GM12892 (cell line): Measurements from ENCODE around the gene HYAL1.
"Not testable (repeated sequence)": the region's sequence is repeated elsewhere in the genome, so short reads cannot be mapped to it uniquely, and the experiment has no call there.

ENCODE experiments used
- DNase-seq: peaks from one replicate; pipeline ENCODE4 v3.0.0; 2011; ENCODE audit not compliant: insufficient read length
- FAIRE-seq: peaks from 2 replicates; lab custom pipeline; 2011; peaks lifted over from hg19 to GRCh38; lab: Jason Lieb, UNC
- POLR2A ChIP-seq: IDR thresholded peaks from 2 replicates; pipeline ENCODE4 v1.6.1; 2011; ENCODE audit warnings: low read depth, low read length, control low read depth
- POLR2AphosphoS5 ChIP-seq: IDR thresholded peaks from 2 replicates; pipeline ENCODE4 v1.6.1; 2011; ENCODE audit warnings: low read depth, low read length, control low read depth
- TAF1 ChIP-seq: IDR thresholded peaks from 2 replicates; pipeline ENCODE4 v1.6.1; 2011; ENCODE audit warnings: low read depth, mild to moderate bottlenecking, control low read depth, low read length, borderline replicate concordance

HYAL1 gene

DNA sequence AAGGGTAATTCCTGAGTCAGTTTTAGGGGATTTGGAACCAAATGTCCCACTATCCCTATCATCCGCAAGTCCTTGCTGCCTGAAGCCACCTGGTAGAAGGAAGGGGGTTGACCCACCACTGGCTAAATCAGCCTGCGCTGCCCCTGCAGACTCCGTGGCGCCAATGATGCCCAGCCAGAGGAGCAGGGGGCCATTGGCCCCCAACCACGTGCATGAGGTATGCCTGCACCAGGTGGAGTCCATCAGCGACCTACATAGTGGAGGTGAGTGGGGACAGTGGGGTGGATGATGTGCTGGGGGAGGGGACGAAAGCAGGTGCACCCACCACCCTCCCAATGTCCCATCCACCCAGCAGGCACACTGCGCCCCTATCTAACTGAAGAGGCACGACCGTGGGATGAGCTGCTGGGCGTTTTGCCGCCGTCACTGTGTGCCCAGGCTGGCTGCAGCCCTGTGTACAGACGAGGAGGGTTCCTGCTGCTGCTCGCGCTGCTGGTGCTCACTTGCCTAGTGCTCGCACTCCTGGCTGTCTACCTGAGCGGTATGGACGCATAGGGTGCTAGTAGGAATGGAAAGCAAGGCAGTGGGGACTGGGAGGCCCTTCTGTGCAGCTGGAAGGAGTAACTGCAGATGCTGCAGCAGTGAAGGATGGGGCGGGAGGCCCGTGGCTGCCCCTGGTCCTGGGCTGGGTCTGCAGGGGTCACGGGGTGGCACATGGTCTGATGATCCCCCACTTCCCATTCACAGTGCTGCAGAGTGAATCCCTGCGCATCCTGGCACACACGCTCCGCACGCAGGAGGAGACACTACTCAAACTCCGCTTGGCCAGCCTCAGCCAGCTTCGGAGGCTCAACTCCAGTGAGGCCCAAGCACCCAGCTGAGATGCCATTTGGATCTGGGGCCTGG, 16.8 kb downstream of the HYAL1 start:
- DNase-seq, result no peak
- TF ChIP-seq POLR2AphosphoS5 (0 out of 2 replicates have a peak, but pooled peaks have one; percentile 36), POLR2A (no peak)
- no peak for FAIRE-seq

DNA sequence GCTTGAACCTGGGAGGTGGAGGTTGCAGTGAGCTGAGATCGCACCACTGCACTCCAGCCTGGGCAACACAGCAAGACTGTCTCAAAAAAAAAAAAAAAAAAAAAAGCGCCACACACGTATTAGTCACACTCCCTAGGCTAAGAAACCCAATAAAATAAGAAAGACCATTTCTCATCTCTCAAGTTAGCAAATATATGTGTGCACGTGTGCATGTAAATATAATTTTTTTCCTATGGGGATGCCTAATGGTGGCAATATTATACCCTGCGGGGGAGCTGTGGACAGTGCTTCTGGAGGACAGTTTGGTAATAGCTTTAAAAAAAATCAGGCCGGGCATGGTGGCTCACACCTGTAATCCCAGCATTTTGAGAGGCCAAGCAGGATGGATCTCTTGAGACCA, 19.3 kb downstream of the HYAL1 start:
- not testable (repeated sequence) for DNase-seq, FAIRE-seq

- TF ChIP-seq TAF1, result no peak
- TF ChIP-seq POLR2AphosphoS5, result no peak
- no peak for TF ChIP-seq POLR2A
- DNase-seq (no peak), FAIRE-seq (no peak)
Observed at GRCh38 chr3:50279255-50280016, 23.9 kb downstream of the HYAL1 start.

GRCh38 chr3:50278880-50279224, 24.5 kb downstream of the HYAL1 start, which contains the start of gene LSMEM2:
Gene LSMEM2 (plus strand): TSS chr3:50279087. CDS start chr3:50279114, 27 bp downstream.
- DNase-seq (no peak), FAIRE-seq (no peak)
- TF ChIP-seq TAF1 (no peak), POLR2AphosphoS5 (no peak)

DNA sequence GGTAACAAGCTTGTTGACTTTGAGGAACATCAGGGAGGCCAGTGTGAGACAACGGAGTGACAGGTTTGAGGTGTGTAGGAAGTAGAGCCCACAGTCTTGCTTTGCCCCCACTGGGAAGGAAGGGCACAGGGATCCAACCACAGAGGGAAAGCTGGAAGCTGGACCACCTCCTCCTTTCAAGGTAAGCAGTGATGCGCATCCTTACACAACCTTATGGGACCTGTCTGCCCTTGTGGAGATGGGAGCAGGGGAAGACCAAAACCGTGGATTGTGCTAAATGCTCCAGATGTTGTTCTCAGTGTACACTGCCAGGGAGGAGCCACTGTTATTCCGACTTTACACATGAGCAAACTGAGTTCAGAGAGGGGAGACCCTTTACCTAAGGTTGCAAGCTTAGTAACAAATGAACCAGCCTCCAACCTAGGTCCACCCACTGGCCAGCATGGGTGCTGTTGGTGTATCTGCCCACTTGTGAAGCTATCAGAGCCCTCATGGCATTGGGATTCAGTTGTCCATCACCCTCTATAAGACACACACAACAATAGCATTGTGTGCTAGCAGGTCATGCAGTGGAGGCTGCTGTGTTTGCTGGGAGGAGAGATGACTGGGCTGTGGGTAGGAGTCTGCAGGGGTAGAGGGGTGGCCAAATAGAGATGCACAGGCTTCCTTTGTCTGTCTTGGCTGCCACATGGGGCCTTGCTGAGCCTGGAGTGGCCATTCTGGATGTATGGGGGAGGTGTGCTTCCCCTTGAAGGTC, 25.1 kb downstream of the HYAL1 start:
- TF ChIP-seq TAF1 (no peak), POLR2AphosphoS5 (no peak), POLR2A (no peak)
- no peak for FAIRE-seq
- DNase-seq, result no peak

DNA sequence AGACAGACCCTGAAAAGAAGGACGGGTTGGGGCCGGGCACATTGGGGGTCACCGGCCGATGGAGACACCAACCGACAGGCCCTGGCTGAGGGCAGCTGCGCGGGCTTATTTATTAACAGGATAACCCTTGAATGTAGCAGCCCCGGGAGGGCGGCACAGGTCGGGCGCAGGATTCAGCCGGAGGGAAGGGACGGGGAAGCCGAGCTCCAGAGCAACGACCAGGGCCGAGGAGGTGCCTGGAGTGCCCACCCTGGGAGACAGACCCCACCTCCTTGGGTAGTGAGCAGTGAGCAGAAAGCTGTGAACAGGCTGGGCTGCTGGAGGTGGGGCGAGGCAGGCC, 26.6 kb downstream of the HYAL1 start:
- no peak for FAIRE-seq
- DNase-seq, result no peak
- TF ChIP-seq POLR2AphosphoS5, result no peak

GRCh38 chr3:50275996-50276761, 27.2 kb downstream of the HYAL1 start:
- DNase-seq, result no peak
- TF ChIP-seq POLR2A, result no peak
- no peak for TF ChIP-seq TAF1
- no peak for TF ChIP-seq POLR2AphosphoS5
- FAIRE-seq, result no peak

DNA sequence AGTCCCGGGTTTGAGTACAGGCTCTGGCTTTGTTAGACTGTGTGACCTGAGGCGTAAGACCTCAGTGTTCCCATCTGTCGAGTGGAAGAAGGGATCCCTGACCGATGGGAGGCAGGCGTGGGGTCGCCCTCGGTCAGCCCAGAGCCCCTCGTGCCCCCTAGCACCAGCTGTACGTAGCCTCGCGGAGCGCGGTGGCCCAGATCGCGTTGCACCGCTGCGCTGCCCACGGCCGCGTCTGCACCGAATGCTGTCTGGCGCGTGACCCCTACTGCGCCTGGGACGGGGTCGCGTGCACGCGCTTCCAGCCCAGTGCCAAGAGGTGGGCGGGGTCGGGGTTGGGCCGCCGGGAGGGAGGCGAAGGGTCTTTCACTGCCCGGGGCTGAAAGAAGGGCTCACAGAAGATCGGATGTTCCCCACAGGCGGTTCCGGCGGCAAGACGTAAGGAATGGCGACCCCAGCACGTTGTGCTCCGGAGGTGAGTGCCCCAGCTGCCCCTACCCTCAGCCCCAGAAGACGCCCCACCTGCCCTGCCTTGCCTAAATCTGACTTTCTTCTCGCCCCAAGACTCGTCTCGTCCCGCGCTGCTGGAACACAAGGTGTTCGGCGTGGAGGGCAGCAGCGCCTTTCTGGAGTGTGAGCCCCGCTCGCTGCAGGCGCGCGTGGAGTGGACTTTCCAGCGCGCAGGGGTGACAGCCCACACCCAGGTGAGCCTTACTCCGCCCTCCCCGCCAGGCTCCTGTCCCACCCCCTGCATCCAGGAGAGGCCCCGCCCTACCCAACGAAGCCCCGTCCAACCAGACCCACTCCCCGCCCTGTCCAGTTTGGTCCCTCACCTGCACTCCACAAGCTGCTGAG, 28.0 kb downstream of the HYAL1 start:
- DNase-seq (no peak), FAIRE-seq (no peak)

GRCh38 chr3:50274371-50275104, 28.8 kb downstream of the HYAL1 start:
- TF ChIP-seq TAF1 (no peak), POLR2AphosphoS5 (no peak), POLR2A (no peak)
- peak; percentile 65 for DNase-seq
- peak; percentile 67 for FAIRE-seq

More for the DNA sequence above, 28.0 kb downstream of the HYAL1 start:
- TF ChIP-seq TAF1, result no peak
- TF ChIP-seq POLR2AphosphoS5, result no peak
- TF ChIP-seq POLR2A, result no peak

DNA sequence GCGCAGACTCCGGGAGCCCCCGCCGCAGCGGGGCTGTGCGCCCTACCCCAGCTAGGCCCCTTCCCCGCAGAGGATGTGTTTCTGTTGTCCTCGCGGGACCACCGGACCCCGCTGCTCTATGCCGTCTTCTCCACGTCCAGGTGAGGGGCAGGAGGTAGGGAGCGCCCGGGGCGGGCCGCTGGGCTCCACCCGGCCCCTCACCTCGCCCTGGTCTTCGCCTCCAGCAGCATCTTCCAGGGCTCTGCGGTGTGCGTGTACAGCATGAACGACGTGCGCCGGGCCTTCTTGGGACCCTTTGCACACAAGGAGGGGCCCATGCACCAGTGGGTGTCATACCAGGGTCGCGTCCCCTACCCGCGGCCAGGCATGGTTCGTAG, 29.7 kb downstream of the HYAL1 start:
- FAIRE-seq, result no peak
- no peak for TF ChIP-seq TAF1
- TF ChIP-seq POLR2AphosphoS5, result no peak
- TF ChIP-seq POLR2A, result no peak
- no peak for DNase-seq
